ENCODE measurements around the gene HOXC10. TPM values are rescaled to one million over a fixed set of nuclear protein-coding genes. Genes with fewer than 3 reads are reported as not detected.

HOXC10 gene
- total RNA-seq, 2 experiments from 2014 or later: not detected

DNA sequence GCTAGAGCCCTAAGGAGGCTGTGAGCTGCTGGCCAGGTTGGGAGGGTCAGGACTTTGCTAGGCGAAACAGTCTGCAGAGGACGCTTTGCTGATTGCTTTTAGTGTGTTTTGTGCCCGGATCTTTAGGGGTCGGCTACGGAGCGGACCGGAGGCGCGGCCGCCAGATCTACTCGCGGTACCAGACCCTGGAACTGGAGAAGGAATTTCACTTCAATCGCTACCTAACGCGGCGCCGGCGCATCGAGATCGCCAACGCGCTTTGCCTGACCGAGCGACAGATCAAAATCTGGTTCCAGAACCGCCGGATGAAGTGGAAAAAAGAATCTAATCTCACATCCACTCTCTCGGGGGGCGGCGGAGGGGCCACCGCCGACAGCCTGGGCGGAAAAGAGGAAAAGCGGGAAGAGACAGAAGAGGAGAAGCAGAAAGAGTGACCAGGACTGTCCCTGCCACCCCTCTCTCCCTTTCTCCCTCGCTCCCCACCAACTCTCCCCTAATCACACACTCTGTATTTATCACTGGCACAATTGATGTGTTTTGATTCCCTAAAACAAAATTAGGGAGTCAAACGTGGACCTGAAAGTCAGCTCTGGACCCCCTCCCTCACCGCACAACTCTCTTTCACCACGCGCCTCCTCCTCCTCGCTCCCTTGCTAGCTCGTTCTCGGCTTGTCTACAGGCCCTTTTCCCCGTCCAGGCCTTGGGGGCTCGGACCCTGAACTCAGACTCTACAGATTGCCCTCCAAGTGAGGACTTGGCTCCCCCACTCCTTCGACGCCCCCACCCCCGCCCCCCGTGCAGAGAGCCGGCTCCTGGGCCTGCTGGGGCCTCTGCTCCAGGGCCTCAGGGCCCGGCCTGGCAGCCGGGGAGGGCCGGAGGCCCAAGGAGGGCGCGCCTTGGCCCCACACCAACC lies 44.8 kb downstream of the HOXC10 start:
- H3K36me3 Mint-ChIP-seq (ENCODE audit: low read depth): no peaks in the 10 kb centered on the region
- H3K27me3 Mint-ChIP-seq: peaks cover 68% of the 10 kb centered on the region
- ChIA-PET CTCF (interaction anchor here (0.8 to 5.6 kb wide), 7 partner anchors 24 to 177 kb away, joined by 3 to 140 read pairs (median 37); partner anchors contain the start of genes HOXC10, HOXC4 and SMUG1), POLR2A (interaction anchor here (1.4 kb wide), 1 partner anchor 24 kb away, joined by 3 read pairs; no protein-coding TSS in a partner anchor)
- ATAC-seq (no peak), DNase-seq (no peak)
- H3K4me1 Mint-ChIP-seq (ENCODE audit: low read depth): peaks cover 21% of the 10 kb centered on the region
- intact Hi-C loops (cut with micrococcal nuclease): loop anchor here (5.0 kb wide), 1 partner anchor 42 kb away; the partner anchor contains the start of gene HOXC10
- no peak overlapping the region for H3K4me3 Mint-ChIP-seq
- TF ChIP-seq, protein P1, sequence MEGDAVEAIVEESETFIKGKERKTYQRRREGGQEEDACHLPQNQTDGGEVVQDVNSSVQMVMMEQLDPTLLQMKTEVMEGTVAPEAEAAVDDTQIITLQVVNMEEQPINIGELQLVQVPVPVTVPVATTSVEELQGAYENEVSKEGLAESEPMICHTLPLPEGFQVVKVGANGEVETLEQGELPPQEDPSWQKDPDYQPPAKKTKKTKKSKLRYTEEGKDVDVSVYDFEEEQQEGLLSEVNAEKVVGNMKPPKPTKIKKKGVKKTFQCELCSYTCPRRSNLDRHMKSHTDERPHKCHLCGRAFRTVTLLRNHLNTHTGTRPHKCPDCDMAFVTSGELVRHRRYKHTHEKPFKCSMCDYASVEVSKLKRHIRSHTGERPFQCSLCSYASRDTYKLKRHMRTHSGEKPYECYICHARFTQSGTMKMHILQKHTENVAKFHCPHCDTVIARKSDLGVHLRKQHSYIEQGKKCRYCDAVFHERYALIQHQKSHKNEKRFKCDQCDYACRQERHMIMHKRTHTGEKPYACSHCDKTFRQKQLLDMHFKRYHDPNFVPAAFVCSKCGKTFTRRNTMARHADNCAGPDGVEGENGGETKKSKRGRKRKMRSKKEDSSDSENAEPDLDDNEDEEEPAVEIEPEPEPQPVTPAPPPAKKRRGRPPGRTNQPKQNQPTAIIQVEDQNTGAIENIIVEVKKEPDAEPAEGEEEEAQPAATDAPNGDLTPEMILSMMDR (IDR thresholded peaks at IDR 0.05): no peak
- no peaks in the 10 kb centered on the region for H3K9me3 Mint-ChIP-seq
- H3K27ac Mint-ChIP-seq: no peak overlapping the region

DNA sequence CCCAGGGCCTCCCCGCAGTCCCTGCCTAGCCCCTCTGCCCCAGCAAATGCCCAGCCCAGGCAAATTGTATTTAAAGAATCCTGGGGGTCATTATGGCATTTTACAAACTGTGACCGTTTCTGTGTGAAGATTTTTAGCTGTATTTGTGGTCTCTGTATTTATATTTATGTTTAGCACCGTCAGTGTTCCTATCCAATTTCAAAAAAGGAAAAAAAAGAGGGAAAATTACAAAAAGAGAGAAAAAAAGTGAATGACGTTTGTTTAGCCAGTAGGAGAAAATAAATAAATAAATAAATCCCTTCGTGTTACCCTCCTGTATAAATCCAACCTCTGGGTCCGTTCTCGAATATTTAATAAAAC lies 45.5 kb downstream of the HOXC10 start:
- DNase-seq (no peak), ATAC-seq (no peak)
- no peaks in the 10 kb centered on the region for H3K36me3 Mint-ChIP-seq (ENCODE audit: low read depth)
- ChIA-PET POLR2A (interaction anchor here (1.4 kb wide), 1 partner anchor 25 kb away, joined by 3 read pairs; no protein-coding TSS in a partner anchor), CTCF (interaction anchor here (0.8 to 5.6 kb wide), 7 partner anchors 23 to 177 kb away, joined by 3 to 140 read pairs (median 37); partner anchors contain the start of genes HOXC4 and SMUG1)
- TF ChIP-seq, protein P1 (IDR thresholded peaks at IDR 0.05): no peak
- H3K4me3 Mint-ChIP-seq: no peak overlapping the region
- intact Hi-C loops (cut with micrococcal nuclease): no loop called here
- H3K27ac Mint-ChIP-seq: no peak overlapping the region
- H3K27me3 Mint-ChIP-seq: peaks cover 72% of the 10 kb centered on the region
- H3K9me3 Mint-ChIP-seq: no peaks in the 10 kb centered on the region
- peaks cover 21% of the 10 kb centered on the region for H3K4me1 Mint-ChIP-seq (ENCODE audit: low read depth)

DNA sequence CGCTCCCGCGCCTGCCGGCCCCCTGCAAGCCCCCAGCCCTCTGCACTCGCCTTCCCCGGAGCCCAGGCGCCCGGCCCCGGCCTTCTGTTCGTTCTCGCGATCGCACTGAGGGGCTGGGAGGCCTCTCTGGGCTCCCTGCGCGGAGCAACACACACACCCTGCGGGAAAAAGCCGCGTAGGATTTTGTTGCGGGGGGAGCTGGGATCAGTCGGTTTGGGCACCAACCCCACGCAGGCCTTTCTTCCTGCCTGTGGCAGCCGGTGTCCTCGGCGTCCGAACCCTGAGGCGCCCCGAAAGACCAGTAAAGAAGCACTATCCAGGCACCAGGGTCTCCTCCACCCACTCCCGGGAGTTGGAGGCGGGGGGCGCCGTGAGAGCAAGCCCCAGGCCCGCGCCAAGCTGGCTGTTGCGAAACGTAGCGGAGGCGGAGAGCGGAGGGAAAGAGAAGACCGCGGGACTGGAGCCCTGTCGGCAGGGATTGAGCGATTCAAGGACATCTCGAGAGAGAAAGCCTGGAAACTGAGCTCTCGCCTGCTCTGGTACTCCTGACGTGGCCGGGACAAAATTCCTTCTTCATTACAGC lies 46.0 kb downstream of the HOXC10 start:
- TF ChIP-seq, protein P1 (IDR thresholded peaks at IDR 0.05): no peak
- ATAC-seq (no peak), DNase-seq (no peak)
- no peaks in the 10 kb centered on the region for H3K9me3 Mint-ChIP-seq
- no peaks in the 10 kb centered on the region for H3K36me3 Mint-ChIP-seq (ENCODE audit: low read depth)
- H3K27me3 Mint-ChIP-seq: peaks cover 71% of the 10 kb centered on the region
- ChIA-PET CTCF (interaction anchor here (0.8 to 5.6 kb wide), 16 partner anchors 9 to 183 kb away, joined by 3 to 140 read pairs (median 20); partner anchors contain the start of genes HOXC10, HOXC4 and SMUG1), POLR2A (interaction anchor here (0.6 kb wide), 1 partner anchor 152 kb away, joined by 3 read pairs; no protein-coding TSS in a partner anchor)
- intact Hi-C loops (cut with micrococcal nuclease): no loop called here
- H3K27ac Mint-ChIP-seq: no peak overlapping the region
- peaks cover 21% of the 10 kb centered on the region for H3K4me1 Mint-ChIP-seq (ENCODE audit: low read depth)
- no peak overlapping the region for H3K4me3 Mint-ChIP-seq

DNA sequence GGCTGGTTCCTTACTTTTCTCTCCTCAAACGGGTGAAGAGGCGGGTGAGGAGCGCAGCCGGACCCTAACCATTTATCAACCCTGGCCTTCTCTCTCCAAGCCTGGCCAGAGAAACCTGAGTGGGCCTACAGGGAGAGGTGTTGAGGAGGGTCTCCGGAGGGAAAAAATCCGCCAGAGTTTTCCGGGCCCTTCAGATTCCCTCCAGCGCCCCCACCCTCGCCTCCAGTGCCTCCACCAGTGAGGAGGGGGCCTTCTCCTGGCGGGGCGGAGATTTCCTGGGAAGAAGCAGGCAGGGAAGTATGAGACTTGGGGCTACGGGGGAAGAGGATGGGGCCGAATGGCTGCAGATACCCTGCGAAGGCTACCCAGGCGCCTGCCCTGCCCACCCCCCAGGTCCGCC lies 46.5 kb downstream of the HOXC10 start:
- Mint-ChIP-seq H3K4me1 (ENCODE audit: low read depth) (peaks cover 21% of the 10 kb centered on the region), H3K36me3 (ENCODE audit: low read depth) (no peaks in the 10 kb centered on the region), H3K27ac (no peak overlapping the region), H3K9me3 (no peaks in the 10 kb centered on the region), H3K4me3 (no peak overlapping the region), H3K27me3 (peaks cover 71% of the 10 kb centered on the region)
- DNase-seq (no peak), ATAC-seq (no peak)
- intact Hi-C loops (cut with micrococcal nuclease): no loop called here
- TF ChIP-seq, protein P1 (IDR thresholded peaks at IDR 0.05): no peak
- CTCF ChIA-PET: interaction anchor here (1.0 to 5.6 kb wide), 20 partner anchors 9 to 274 kb away, joined by 3 to 140 read pairs (median 12); partner anchors contain the start of genes HOXC10, HOXC4, HOXC9 and SMUG1
- POLR2A ChIA-PET: interaction anchor here (0.6 kb wide), 1 partner anchor 152 kb away, joined by 3 read pairs; no protein-coding TSS in a partner anchor

Data from activated CD8-positive, alpha-beta T cell treated with anti-CD3 and anti-CD28 coated beads for 36 hours (primary cell).